HG03196 (cell line): ENCODE results near the gene RNASE8.

ENCODE experiments used
- ATAC-seq: cut with Tn5 transposase; IDR thresholded peaks from one replicate; pipeline ENCODE4 v1.9.1; 2021; ENCODE audit not compliant: unreplicated experiment

The RNASE8 gene

GRCh38 chr14:21053184-21054122 lies 4.2 kb upstream of the RNASE8 start:
- ATAC-seq = no peak

GRCh38 chr14:21054123-21054767 lies 3.4 kb upstream of the RNASE8 start:
- no peak for ATAC-seq

GRCh38 chr14:21054768-21055145 lies 2.9 kb upstream of the RNASE8 start:
- no peak for ATAC-seq

DNA sequence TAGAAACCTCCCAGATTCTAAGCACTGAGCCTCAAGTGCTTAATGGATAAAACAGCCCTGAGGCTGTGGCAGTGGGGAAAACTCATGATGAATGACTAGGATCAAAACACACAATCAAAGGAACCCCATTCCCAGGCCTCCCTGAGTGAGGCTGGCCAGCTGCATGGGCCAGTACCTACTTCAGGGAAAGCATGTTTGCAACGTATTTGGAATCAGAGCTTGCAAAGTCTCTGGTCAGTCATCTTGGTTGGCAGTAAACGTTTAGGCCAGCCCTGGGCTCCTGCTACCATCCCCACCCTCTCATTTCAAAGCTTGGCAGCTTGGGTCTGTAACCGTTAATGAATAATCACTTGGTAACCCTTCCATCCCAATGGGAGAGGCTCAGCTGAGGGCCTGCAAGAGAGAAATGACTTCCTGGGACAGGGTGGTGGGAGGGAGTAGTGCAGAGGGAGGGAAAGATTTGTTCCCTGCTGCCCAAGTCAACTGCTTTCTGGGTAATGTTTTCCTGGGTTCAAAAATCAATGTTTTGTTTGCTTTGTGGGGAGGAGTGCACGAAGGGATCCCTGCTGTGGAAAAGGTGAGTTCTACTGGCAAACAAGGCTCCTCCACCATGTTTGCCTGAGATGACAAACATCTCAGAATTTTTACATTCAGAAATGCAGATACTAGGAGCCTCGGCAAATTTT lies 2.0 kb upstream of the RNASE8 start:
- no peak for ATAC-seq

DNA sequence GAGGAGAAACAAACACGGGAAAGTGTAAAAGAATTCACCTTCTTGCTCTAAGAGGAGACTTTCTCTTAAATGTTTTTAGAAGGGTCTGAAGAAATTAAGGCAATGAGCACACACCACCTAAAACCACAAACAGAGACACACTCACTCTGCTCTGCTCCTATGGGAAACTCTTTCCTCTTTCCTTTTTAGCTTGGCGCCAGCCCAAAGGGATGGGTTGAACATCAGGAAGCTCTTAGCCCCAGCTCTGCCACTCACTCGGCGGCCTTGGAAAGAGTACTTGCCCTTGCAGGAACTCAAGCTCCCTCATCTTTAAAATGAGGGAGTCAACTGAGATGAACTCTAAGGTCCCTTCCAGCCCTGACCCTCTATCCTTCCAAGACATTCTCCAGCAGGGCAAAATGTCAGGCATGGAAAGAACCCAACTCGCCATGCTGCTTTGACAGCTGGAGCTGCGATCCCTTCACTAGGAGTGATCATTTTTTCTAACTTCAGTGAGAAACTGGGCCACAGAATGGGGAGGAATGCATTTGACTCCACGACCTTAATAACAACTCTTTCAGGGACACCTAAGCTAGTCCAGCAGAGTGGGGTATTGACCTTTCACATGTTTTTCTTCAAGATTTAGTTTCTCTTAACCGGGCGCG lies 980 bp upstream of the RNASE8 start:
- no peak for ATAC-seq

- ATAC-seq = no peak
These were observed 1.3 kb downstream of the RNASE8 start for GRCh38 chr14:21058903-21059302.

DNA sequence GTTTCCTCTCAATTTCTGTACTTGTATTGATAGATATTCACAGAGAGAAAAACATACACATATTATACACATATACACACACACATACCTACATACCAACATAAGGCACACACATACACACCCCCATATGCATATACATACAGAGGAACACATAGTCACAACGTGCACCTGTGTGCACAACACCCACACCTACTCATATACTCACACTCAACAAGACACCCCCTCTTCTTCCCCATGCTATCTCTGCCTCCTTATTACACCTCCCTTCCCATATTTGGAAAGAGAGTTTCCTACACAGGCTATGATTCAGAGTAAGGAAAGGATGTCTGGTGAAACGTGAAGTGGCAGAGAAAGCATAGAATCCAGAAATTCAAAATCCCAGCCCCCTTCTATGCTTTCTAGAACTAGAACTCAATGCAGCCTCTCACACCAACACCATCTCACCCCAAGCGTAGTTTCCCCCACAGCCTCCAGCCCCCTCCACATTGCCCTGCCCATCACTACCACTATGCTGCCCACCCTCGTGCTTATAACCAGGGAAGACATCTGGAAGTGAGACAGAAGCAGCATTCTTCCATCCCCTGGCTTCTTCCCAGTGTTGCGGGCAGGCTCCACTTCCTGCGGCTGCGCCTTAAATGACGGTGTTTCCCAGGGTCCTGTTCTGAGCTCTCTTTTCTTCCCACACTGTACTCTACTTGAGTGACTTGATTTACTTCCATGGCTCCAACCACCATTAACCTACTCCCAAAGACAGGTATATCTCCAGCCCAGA lies 2.4 kb downstream of the RNASE8 start:
- no peak for ATAC-seq

DNA sequence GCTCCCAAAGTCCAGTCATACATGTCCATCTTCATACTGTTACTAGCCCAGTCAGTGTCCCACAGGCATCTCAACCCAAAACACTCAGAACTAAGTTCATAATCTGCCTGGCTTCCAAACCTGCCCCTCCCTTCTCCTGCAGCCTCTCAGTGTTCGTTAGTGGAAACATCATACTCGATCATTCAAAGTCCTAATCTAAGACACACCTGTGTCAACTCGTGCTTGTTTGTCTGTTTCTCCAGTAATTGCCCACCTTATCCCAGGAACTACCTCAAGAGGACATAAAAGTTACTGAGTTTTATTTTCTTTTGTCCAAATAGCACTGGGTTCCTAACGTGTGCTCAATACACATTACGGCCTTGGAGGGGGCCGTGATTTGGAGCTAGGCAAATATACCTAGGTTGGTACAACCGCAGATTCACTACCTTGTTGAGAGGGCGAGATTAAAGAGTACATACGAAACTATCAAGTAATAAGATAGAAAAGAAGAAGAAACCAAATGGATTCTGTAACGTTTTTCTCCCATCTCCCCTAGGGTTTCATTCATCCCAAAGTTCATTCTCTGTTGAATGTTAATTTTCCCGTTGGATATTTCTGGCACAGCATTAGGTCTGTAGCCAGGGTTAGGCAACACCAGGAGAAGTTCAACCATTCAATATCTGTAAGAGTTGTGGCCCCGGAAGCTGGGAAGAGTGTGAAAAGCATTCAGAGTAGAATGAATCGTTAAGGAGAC lies 3.2 kb downstream of the RNASE8 start:
- no peak for ATAC-seq

DNA sequence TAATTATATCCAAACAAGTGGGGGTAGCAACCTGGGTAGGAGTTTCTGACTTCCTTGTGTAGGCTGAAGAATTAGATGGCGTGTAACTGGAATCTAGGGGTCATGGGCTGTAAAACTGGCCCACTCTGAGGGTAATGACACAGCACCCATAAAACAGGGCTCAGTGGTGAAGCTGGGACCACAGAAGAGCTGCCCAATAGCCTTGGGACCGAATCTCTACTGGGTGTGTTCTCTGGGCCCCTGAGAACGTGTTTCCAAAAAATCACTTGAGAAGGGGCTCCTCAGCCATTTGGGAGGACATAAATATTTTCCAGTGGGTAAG lies 3.7 kb downstream of the RNASE8 start:
- no peak for ATAC-seq

DNA sequence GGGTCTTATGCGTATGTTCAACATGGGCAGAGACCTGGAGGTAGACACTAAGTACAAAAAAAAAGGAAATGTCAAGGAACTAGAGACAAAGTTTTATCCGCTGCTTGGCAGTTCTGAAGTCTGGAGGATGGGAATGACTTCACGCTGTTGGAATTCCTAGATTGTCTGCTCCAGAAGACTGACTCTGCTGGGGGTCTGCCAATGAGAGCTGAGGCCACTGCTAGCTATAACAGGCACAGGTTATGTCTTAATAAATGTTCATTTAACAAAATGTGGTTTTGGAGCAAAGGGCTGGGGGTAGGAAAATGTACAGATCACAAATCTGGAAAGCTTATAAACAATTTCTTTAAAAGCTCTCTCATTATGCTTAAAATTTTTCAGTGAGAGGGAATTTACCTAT lies 5.9 kb downstream of the RNASE8 start:
- no peak for ATAC-seq

DNA sequence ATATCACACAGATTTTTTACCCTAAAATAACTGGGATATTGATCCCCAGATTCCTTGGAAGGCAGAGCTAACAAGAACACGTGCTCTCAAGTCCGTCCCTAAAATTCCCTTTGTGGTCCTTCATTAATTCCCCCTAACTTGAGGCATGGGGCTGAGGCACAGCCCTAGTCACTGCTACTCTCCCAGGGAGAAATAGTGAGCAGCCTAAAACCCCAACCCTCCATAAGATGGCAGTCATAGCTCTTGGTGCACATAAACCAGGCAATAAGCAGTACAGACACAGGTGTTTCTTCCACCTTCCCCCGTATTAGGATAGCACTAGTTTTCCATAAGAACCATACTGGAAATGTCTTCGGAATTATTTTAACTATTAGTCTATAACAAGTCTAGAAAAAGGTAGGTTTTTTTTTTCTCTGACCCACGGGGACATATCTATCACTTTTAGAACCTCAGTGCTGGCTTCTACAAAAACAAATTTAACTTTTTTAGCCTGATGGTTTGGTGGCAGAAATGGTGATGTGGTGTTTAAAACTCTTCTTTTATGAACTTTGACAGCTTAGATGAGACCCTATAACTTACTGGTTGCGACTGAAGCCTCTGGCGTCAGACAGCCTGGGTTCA lies 9.4 kb downstream of the RNASE8 start:
- no peak for ATAC-seq

GRCh38 chr14:21068521-21069387 lies 11.1 kb downstream of the RNASE8 start:
- no peak for ATAC-seq

DNA sequence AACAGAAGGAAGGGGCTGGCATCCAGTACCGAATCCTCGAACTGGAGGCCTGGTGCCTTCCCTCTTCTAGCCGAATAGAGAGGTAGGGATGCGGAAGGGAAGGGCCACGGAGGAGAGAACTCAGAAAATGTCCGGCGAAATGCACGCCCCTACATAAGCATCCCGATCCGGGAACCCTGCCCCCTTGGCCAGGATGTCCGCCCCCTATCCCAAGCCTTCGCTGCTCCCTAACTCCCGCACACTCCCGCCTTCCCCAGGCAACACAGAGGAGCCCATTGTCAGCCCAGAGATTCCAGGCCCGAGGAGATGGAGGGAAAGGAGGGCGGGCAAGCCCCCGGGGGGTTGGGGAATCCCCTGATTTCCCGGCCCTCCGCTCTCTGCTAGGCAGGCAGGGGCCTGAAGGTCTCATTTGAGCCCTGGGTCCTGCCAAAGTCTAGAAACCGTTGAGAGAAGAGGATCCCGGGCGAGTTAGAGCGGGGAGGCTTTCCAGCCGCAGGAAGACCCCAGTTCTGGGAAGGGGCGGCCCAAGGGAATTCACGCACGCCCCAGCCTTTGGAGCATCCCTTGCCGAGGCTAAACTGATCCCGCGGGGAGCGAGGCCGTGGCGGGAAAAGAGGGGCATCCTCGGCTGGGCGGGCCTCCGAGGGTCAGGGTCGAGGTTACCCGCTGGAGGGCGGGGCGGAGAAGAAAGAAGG lies 11.9 kb downstream of the RNASE8 start:
- no peak for ATAC-seq

- ATAC-seq = no peak
These were observed 12.5 kb downstream of the RNASE8 start, which contains the start of gene ARHGEF40 for GRCh38 chr14:21070083-21070609. Gene ARHGEF40 (plus strand): TSS chr14:21070304. CDS start chr14:21070397, 93 bp downstream.

DNA sequence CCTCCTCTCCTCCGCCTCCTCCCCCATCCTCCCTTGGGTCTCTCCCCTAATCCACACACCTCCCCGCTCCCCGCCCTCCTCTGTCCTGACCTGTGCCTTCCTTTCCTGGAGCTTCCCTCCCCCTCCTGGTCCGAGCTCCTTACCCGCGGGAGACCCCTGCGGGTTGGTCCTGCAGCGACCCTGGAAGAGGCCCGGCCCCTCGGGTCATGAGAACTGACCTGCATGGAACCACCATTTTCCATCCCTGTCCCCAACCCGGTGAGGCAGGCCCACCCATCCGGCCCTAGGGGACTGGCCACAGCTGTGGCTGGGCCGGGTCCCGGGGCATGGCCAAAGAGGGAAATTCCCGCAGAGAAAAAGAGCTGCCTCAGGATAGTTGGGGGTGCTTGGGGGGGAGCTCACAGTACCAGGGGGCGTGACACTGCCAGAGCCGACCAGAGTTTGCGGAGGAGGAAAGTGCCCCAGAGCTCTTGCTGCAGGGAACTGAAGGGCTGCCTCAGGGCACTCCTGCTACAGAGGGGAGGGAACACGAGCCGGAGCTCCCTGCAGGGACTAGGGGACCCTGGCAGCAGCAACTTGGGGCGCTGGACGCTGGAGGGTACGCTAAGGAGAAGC lies 13.1 kb downstream of the RNASE8 start:
- ATAC-seq = peak; percentile 5

- peak; percentile 64 for ATAC-seq
These were observed 13.8 kb downstream of the RNASE8 start for GRCh38 chr14:21071225-21072030.
